ENCODE measurements around the gene LITAFD.
A peak's percentile ranks its signal among the peaks of the same experiment; 100 is the strongest.
"Not testable (repeated sequence)": the region's sequence is repeated elsewhere in the genome, so short reads cannot be mapped to it uniquely, and the experiment has no call there.

Gene LITAFD

GRCh38 chr16:8882041-8882617 lies at the start of gene LITAFD:
LITAFD (plus strand) TSS chr16:8882351; CDS start chr16:8884356, 2,005 bp downstream.
- no peak for DNase-seq

DNA sequence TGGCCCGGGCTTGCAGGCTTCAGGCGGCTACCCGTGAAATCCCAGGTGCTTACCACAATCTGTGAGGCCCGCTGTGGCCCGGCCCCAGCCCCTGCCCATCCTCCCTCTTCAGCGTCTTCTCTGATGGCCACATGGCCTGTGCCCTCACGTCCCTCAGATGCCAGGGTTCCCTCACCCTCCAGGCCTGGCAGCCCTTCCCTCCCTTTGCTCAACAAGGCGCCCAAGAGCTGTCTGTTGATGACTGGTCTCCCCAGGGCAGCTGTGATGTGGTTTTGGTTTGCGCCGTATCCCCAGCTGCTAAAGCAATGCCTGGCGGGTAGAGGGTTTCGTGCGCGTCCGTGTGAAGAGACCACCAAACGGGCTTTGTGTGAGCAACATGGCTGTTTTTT lies 49.4 kb upstream of the LITAFD start:
- DNase-seq, result no peak

- not testable (repeated sequence) for DNase-seq
Measured at GRCh38 chr16:8836797-8837196, 45.4 kb upstream of the LITAFD start.

- not testable (repeated sequence) for DNase-seq
Measured at GRCh38 chr16:8837594-8837993, 44.6 kb upstream of the LITAFD start.

- DNase-seq, result not testable (repeated sequence)
Measured at GRCh38 chr16:8842016-8842415, 40.1 kb upstream of the LITAFD start.

DNA sequence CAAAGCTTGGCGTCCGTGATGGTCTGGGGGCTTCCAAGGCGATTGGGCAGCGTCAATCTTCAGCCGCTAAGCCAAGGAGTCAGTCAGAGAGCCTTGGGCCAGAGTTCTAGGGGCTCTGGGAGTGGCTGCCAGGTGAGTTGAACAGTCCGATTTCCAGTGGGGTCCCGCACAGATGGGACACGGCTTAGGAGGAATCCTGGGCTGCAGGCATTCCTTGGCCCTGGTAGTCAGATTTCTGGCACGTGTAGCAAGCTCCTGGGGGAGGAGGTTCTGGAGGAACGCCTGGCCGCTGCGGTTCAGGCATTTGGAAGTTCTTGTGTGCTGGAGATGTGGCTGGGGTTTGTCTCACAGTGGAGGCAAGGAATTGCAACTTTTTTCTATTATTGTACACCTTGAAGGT lies 38.9 kb upstream of the LITAFD start:
- DNase-seq, result not testable (repeated sequence)

DNA sequence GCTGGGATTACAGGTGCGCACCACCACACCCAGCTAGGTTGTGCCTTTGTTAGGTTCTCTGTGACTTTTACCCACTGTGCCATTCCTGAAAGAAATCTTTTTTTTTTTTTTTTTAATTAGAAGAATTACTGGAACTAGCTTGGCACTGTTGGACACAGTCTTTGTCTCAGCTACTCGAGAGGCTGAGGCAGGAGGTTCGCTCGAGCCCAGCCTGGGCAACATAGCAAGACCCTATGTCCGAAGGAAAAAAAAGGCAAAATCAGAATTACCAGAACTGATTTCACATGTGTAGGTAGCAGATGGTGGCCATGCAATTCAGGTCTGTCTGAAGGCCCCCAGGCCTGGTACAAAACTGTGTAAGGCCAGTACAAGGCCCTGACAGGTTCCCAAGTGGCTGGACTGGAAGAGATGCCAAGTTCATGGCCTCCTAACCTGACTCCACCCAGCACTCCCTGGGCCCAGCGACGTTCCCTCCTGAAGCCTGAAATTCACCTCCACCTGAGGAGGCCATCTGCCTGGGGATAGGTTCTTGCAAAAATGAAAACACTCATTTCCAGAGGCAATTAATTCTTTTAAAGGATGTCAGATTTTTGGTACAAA lies 36.4 kb upstream of the LITAFD start:
- DNase-seq, result no peak

GRCh38 chr16:8846401-8846932 lies 35.7 kb upstream of the LITAFD start:
- no peak for DNase-seq

- no peak for DNase-seq
Measured at GRCh38 chr16:8847145-8847544, 35.0 kb upstream of the LITAFD start.

DNA sequence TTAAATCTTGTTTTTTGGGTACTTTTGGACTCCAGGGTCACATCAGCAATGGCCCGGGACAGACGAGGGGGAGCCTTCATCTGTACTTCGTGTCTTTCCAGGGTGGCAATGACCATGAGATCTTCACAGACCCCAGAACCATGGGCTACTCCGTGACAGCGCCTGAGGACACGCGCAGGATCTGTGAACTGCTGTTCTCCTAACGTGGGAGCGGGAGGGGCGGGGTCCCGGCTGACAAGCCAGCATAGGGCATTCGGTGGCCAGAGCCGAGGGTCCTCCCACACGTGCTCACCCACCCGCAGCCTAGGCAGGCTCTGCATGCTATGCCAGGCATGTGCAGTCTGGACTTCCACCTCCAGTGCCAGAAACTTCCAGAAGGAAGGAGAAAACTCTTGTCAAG lies 34.5 kb upstream of the LITAFD start:
- DNase-seq, result no peak

GRCh38 chr16:8848231-8848938 lies 33.8 kb upstream of the LITAFD start:
- no peak for DNase-seq

- DNase-seq, result no peak
Measured at GRCh38 chr16:8848939-8849391, 33.2 kb upstream of the LITAFD start.

DNA sequence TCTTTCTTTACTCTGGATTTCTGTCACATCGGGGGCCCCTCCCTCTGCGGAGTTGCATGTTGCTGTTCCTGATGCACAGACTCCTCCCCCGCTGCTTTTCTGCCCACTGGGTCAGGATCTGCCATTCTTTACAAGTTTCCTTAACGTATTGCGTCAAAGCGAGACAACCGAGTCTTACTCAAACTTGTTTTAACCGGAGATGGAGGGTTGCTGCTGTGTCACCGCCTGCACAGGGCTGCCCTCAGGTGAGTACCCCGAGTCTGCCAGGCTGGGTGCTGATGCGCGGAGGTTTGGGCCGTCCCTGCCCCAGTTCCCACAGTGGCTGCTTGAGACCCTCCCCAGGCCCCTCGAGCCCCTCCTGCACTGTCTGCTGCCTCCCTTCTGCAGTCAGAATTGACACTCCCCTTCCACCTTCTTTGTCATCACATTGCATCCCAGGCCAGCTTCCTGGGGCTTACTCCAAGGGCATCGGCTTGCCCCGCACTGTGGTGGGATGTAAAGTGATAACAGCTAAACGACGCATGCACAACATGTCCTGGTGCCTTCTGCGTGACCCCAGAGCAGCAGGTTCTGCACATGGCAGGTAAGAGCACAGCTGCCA lies 32.6 kb upstream of the LITAFD start:
- no peak for DNase-seq

DNA sequence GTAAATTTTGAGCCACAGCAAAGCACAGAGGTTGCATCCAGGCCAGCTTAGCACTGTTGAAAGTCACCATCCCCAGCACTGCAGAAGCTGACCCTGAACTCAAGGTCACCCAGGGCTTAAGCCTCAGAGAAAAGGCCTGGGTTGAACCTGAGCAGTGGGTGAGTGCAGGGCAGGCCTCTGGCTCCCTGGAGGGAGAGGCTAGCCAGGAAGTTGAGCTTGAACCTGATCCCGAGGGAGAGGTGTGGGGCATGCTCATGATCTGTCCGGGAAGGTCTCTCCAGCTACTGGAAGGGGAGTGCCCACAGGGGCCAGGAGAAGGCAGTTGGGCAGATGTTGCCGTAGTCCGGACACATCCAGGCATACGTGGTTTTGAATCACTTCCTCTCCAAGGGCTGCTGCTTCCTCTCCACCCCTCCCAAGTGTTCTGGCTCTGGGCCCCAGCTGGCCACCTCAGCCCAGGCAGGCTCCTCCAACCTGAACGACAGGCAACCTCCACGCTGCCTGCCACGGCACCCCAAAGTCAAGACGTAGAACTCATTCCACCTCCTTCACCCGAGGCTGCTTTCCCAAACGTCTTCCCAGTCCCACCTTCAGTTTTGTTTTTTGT lies 31.8 kb upstream of the LITAFD start:
- peak; percentile 8 to 84 for DNase-seq

DNA sequence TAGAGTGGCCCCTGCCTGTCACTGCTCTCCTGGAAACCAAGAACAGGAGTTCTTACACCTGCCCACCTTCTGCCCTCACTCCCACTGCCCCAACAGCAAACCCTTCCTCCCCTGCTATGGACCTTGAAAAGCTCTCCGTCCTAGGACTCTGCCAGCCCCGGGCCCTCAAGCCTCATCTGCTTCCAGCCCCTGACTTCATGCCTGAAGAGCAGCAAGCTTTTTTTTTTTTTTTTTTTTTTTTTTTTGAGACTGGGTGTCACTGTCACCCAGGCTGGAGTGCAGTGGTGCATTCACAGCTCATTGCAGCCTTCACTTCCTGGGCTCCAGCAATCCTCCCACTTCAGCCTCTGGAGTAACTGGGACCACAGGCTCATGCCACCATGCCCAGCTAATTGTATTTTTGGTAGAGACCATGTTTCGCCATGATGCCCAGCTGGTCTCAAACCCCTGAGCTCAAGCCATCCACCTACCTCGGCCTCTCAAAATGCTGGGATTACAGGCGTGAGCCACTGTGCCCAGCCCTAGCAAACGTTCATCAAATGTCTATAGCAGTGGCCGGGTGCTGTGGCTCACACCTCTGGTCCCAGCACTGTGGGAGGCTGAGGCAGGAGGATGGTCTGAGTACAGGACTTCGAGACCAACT lies 30.3 kb upstream of the LITAFD start:
- no peak for DNase-seq

DNA sequence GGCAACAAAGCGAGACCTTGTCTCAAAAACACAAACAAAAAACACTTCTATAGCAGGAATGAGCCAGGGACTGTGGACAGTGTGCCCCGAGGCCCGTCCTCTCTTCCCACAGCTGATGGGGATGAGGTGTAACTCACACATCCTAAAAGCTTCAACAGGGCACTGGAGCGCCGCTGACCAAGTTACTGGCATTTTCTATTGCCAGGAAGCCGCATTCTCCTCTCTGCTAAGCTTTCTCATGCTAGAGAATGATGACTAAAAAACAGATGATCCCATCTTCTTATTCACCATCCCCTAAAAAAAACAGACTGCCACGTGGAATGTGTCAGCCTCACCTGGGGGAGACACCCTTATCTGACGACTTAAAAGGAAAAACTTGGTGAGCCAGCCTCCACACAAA lies 29.6 kb upstream of the LITAFD start:
- DNase-seq, result no peak

GRCh38 chr16:8853150-8853549 lies 29.0 kb upstream of the LITAFD start:
- DNase-seq, result no peak

DNA sequence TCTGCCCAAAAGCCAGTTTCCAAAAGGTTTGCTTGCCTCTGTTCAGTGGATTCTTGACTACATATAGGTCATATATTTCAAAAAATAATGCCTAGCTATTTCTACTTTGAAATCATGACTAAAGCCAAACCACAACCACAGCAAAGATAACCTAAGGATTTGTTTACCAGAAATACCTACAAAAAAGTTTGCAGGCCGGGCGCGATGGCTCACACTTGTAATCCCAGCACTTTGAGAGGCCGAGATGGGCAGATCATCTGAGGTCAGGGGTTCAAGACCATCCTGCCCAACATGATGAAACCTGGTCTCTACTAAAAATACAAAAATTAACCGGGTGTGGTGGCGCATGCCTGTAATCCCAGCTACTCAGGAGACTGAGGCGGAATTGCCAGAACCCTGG lies 28.5 kb upstream of the LITAFD start:
- DNase-seq, result no peak

DNA sequence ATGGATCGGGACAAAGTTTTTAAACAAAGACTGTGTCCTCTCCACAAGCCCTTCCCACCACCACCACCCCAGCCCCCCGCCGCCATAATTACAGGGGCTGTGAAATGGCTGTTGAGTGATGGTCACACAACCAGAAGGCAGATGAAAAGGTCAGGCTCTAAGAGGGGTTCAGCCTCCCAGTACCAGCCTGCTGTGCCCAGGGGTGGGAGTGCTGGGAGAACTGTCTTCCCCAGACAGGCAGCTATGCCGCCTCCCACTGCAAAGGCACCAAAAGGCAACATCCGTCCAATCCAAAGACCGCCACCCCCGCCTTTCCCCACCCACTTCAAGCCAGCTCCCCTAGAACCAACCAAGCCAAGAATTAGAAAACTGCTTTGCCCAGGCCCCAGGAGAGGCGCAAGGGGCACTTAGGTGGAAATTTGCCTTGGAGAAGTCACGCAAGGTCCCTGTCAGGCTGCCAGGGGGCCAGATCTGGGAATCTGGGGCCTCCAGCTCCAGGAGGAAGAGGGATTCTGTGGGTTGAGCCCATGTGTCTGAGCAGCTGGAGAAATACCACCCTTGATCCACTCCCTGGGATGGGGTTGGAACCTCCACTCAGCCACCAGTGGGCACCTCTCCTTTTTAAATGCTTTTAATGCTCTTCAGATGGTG lies 27.7 kb upstream of the LITAFD start:
- DNase-seq, result no peak

DNA sequence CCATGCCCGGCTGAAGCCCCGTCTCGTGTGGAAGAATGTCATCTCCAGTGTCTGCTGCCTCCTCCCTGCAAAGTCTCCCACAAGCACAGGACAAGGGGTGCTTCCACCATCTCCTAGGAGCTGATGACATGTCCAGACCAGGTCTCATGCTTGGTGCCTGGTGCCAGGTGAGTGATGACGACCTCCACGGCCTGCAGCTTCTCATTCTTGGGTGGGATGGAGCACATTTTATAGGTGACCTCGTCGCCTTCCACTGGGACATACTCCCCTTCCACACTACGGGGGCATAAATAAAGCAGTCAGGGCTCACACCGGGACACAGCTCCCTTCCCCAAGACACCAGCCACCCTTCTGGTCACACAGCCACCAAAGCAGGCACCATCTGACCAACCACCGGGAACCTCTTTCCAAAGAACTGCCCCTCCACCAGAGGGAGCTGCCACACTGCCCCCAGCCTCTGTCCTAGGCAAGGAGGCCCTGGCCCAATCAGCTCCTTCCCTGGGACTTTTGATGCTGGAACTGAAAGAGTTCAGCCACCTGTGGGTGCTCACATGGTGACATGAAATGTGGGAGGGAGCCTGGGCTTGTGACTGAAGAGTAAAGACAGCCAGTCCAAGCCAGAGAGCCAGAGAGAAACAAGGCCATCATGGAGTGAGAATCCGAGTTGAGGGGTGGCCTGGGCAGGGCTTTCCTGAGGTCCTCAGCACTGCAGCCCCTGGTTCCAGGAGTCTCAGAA lies 26.9 kb upstream of the LITAFD start:
- DNase-seq, result no peak

DNA sequence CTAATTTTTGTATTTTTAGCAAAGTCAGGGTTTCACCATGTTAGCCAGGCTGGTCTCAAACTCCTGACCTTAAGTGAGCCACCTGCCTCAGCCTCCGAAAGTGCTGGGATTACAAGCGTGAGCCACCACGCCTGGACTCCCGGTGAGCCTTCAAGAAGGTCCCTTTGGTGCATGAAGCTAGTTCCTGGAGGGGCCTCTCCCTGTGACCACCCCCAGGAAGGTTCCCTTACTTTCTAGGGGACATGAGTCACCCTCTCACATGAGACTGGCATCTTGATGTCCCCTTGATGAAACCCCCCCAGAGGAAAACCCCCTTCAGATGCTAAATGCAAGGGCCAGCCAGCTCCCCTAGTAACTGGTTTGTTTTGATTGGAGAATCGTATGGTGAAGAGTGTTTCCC lies 26.2 kb upstream of the LITAFD start:
- no peak for DNase-seq

All from bone marrow (tissue), 2 donors.